ENCODE results near the gene THPO. TPM values are rescaled to one million over a fixed set of nuclear protein-coding genes. Genes with fewer than 3 reads are reported as not detected.

Gene THPO
- total and polyA plus RNA-seq, 9 of the 15 experiments (the other 6 are each of a cell fraction or from before 2014, with no cell fraction given) = 0.11 to 1.1 (median 0.35) TPM; not detected in 1

- TF ChIP-seq PKNOX1 (IDR thresholded peaks at IDR 0.05) (peak; percentile 55), CUX1 (CRISPR knock-in tag; IDR thresholded peaks at IDR 0.05) (no peak), STAG1 (CRISPR knock-in tag; IDR thresholded peaks at IDR 0.05; ENCODE audit: borderline replicate concordance) (peak; percentile 85; the same call in 1 of the 2 replicates), NR2C2 (CRISPR knock-in tag; IDR thresholded peaks at IDR 0.05) (peak; percentile 64; the same call in 1 of the 2 replicates), NR2C2 (tag; IDR thresholded peaks at IDR 0.05) (no peak), ZBTB2 (IDR thresholded peaks at IDR 0.05) (no peak), ZNF24 (IDR thresholded peaks at IDR 0.05) (no peak; the same call in 1 of the 2 replicates), ESRRA (IDR thresholded peaks at IDR 0.05; ENCODE audit: borderline replicate concordance, low read depth) (no peak), RAD21 (CRISPR knock-in tag; conservative IDR thresholded peaks at IDR 0.05 in 1 of 2, IDR thresholded peaks at IDR 0.05 in 1 of 2) (peak; percentile 85 to 97), REST (IDR thresholded peaks at IDR 0.05; ENCODE audit: borderline replicate concordance) (peak; percentile 86), REST (CRISPR knock-in tag; IDR thresholded peaks at IDR 0.05; ENCODE audit: low read depth) (no peak), EP400 (IDR thresholded peaks at IDR 0.05) (no peak), PTRF (tag; IDR thresholded peaks at IDR 0.05) (no peak)
These were observed 6.4 kb downstream of the THPO start (continued) for GRCh38 chr3:184371570-184372018.

Data from K562 (cell line).